RWPE1 (cell line): ENCODE results near the gene SDR42E2.

Source experiments
- CTCF ChIA-PET: fragments of 350-600 bp; sonication (Branson Sonifier 250); formaldehyde crosslinking; extraction: SDS; loops from one replicate; lab custom pipeline; 2021; lab: Yijun Ruan, JAX
- POLR2A ChIA-PET: fragments of 400-600 bp; formaldehyde crosslinking; extraction: SDS; loops from one replicate; lab custom pipeline; 2020; ENCODE audit warnings: antibody characterized with exemption; ENCODE audit not compliant: low non-redundant PET; lab: Yijun Ruan, JAX
- DNase-seq: peaks from one replicate; pipeline ENCODE4 v3.0.0; 2012; ENCODE audit warnings: low spot score
- H3K27ac ChIP-seq: fragments of 450-650 bp; 2 replicates; pipeline ENCODE4 v1.5.1; 2017
- TF ChIP-seq, protein P1 (sequence below): fragments of 450-650 bp; conservative IDR thresholded peaks from 2 replicates; pipeline ENCODE4 v1.5.1; 2017; ENCODE audit warnings: low read depth, mild to moderate bottlenecking

SDR42E2 gene

DNA sequence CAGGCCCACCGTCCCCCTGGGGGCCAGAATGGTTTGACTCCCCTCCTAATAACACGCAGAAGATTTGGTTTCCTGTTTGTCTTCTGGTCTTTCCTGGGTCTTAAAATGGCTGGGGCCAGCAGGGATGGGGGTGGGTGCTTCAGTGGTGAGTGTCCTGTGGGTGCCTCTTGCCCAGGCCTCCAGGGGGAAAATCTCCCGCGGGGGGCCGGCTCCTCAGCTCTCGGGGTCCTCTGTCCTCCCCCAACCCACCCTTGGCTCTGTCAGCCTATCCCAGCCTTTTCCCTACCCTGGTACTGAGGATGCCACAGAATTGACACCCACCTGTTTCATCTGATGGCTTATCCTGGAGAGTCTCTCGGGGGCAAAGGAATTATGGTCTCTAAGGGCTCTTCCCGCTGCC lies 23.8 kb upstream of the SDR42E2 start:
- ChIA-PET CTCF (interaction anchor here (0.6 kb wide), 1 partner anchor 24 kb away, joined by 3 read pairs; no protein-coding TSS in a partner anchor), POLR2A (no interaction called here)
- TF ChIP-seq, protein P1, sequence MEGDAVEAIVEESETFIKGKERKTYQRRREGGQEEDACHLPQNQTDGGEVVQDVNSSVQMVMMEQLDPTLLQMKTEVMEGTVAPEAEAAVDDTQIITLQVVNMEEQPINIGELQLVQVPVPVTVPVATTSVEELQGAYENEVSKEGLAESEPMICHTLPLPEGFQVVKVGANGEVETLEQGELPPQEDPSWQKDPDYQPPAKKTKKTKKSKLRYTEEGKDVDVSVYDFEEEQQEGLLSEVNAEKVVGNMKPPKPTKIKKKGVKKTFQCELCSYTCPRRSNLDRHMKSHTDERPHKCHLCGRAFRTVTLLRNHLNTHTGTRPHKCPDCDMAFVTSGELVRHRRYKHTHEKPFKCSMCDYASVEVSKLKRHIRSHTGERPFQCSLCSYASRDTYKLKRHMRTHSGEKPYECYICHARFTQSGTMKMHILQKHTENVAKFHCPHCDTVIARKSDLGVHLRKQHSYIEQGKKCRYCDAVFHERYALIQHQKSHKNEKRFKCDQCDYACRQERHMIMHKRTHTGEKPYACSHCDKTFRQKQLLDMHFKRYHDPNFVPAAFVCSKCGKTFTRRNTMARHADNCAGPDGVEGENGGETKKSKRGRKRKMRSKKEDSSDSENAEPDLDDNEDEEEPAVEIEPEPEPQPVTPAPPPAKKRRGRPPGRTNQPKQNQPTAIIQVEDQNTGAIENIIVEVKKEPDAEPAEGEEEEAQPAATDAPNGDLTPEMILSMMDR, result no peak
- no peak overlapping the region for H3K27ac ChIP-seq
- DNase-seq, result no peak

DNA sequence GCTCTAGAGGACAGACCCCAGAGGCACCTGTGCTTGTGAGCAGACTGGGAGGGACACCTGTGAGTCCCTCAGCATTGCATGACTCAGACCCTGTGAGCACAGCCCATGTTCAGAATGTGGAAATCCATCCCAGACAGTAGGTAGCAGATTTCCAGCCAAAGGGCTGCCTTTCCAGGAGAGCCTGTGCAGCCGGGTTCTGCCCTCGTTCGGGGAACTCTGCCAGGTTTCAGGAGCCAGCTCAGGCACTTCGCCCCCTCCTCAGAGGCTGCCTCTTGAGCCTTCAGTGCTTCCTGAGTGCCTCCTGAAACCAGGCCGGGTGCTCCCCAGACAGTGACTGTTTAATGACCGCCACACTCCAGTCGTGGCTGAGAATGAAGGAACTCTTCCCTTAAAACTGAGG lies 23.3 kb upstream of the SDR42E2 start:
- CTCF ChIA-PET, result interaction anchor here (0.6 kb wide), 1 partner anchor 25 kb away, joined by 3 read pairs; no protein-coding TSS in a partner anchor
- POLR2A ChIA-PET, result no interaction called here
- TF ChIP-seq, protein P1, result no peak
- DNase-seq, result no peak
- no peak overlapping the region for H3K27ac ChIP-seq

DNA sequence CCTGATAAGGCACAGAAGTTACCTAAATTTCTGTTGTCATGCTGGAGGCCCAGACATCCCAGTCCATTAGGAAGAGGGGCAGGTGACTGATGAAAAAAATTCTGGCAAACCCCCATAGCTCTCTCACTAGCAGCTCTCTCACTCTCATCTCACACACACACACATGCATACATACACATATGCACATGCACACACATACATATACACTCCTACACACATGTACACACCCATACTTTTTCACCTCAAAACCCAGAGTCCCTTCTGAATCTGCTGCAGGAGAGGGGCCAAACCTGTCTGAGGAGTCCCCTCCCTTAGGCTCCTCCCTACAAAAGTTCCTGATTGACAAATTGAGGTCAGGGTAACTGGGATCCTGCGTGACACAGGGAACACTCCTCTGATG lies 22.6 kb upstream of the SDR42E2 start:
- DNase-seq, result no peak
- ChIA-PET POLR2A (interaction anchor here (0.6 kb wide), 1 partner anchor 1096 kb away, joined by 4 read pairs; no protein-coding TSS in a partner anchor), CTCF (no interaction called here)
- H3K27ac ChIP-seq, result no peak overlapping the region
- TF ChIP-seq, protein P1, result no peak

DNA sequence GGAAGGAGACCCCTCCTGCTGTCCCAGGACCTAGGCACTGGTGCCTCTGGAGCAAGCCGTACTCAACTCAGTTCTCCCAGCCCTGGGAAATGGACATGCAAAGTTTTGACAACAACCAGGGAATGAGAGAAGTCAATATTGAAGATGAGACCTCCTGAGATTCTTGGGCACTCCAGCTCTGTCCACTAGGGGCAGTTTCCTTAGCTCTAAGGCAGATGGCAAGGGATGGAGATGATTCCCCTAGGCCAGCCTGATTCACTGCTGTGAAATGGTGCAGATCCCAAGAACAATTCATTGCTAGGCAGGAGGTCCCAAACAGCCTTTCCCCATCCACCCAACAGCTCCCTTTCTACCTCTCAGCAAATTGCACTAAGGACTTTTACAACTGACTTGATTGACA lies 20.5 kb upstream of the SDR42E2 start:
- TF ChIP-seq, protein P1, result no peak
- DNase-seq, result peak; percentile 36
- no peak overlapping the region for H3K27ac ChIP-seq
- POLR2A ChIA-PET, result no interaction called here
- CTCF ChIA-PET, result interaction anchor here (0.6 to 1.8 kb wide), 4 partner anchors 11 to 62 kb away, joined by 4 to 7 read pairs (median 4); no protein-coding TSS in a partner anchor

DNA sequence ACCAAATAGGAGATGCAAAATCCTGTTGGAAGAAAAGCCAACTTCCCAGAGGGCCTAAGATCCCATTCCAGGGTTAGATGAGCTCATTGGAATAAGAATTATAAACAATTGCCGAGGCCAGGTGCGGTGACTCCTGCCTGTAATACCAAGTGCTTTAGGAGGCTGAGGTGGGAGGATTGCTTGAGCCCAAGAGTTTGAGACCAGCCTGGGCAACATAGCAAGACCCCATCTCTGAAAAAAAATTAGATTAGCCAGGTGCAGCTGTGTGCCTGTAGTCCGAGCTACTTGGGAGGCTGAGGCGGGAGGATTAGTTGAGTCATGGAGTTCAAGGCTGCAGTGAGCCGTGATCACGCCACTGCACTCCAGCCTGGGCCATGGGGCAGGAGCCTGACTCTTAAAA lies 17.8 kb upstream of the SDR42E2 start:
- H3K27ac ChIP-seq, result no peak overlapping the region
- no peak for DNase-seq
- CTCF ChIA-PET, result no interaction called here
- TF ChIP-seq, protein P1, result no peak
- POLR2A ChIA-PET, result no interaction called here

DNA sequence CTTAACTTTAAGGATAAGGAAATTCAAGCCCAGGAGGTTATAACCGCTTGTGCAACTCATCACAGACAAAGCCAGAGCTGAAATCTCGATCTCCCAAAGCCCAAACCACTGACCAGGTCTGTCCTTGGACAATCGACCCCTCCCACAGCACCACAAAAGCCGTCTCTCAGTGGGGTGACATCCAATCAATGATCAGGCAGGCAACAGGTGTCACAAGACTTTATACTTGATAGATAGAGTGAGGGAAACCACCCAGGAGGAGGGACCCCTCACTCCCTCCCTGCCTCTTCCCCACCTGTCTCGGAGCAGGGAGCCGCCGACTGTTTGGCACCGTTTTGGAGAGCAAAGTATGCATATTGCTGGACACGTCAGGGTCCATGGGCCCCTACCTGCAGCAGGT lies 14.5 kb upstream of the SDR42E2 start:
- no peak for DNase-seq
- no peak overlapping the region for H3K27ac ChIP-seq
- POLR2A ChIA-PET, result no interaction called here
- CTCF ChIA-PET, result no interaction called here
- TF ChIP-seq, protein P1, result no peak
